ENCODE data around the gene CHRM3.

DNA sequence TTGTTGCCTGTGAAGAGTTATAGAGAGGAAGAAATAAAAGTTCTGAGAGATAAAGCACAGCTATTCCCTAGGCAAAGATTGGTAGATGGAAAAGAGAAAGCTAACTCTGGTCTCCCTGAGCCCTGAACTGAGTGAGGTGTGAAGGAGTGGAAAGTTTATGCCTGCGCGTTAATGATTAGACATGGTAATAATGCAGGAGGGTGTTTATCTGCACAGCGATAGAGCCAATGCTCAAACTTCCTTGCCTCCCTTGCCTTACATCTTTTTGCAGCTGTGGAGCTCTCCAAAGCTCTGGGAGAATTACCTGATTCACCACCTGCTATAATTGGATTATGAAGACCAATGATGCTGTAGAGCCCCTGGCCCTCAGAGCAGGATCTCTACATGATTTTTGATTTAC is 32.8 kb upstream of the CHRM3 start:
- TF ChIP-seq POLR2AphosphoS5 (IDR thresholded peaks at IDR 0.05) = no peak
- TF ChIP-seq EP300 (IDR thresholded peaks at IDR 0.05) = no peak
- TF ChIP-seq CTCF (IDR thresholded peaks at IDR 0.05) = no peak
- no peak for TF ChIP-seq POLR2A (IDR thresholded peaks at IDR 0.05)
